ENCODE data around the gene BCLAF1.
"Not testable (repeated sequence)": the region's sequence is repeated elsewhere in the genome, so short reads cannot be mapped to it uniquely, and the experiment has no call there.

The BCLAF1 gene

GRCh38 chr6:136228814-136229213 lies 60.8 kb downstream of the BCLAF1 start:
- no peak for TF ChIP-seq CTCF (IDR thresholded peaks at IDR 0.05; ENCODE audit: extremely low read depth, insufficient read depth, missing control alignments)
- in situ Hi-C loops (cut with MboI; ENCODE audit: low pct_unique_long_range_greater_than_20kb, low sequenced_read_pairs, unreplicated experiment): no loop called here
- no peak for DNase-seq (ENCODE audit: low spot score)

GRCh38 chr6:136226674-136227377 lies 62.8 kb downstream of the BCLAF1 start:
- no peak for TF ChIP-seq CTCF (IDR thresholded peaks at IDR 0.05; ENCODE audit: extremely low read depth, insufficient read depth, missing control alignments)
- DNase-seq (ENCODE audit: low spot score): no peak
- in situ Hi-C loops (cut with MboI; ENCODE audit: low pct_unique_long_range_greater_than_20kb, low sequenced_read_pairs, unreplicated experiment): no loop called here

GRCh38 chr6:136226027-136226673 lies 63.5 kb downstream of the BCLAF1 start:
- TF ChIP-seq CTCF (IDR thresholded peaks at IDR 0.05; ENCODE audit: extremely low read depth, insufficient read depth, missing control alignments): peak; percentile 91
- in situ Hi-C loops (cut with MboI; ENCODE audit: low pct_unique_long_range_greater_than_20kb, low sequenced_read_pairs, unreplicated experiment): no loop called here
- DNase-seq (ENCODE audit: low spot score): peak; percentile 50

- DNase-seq (ENCODE audit: low spot score): no peak
- in situ Hi-C loops (cut with MboI; ENCODE audit: low pct_unique_long_range_greater_than_20kb, low sequenced_read_pairs, unreplicated experiment): no loop called here
- TF ChIP-seq CTCF (IDR thresholded peaks at IDR 0.05; ENCODE audit: extremely low read depth, insufficient read depth, missing control alignments): no peak
Measured at GRCh38 chr6:136225496-136225895, 64.2 kb downstream of the BCLAF1 start.

GRCh38 chr6:136224974-136225373 lies 64.7 kb downstream of the BCLAF1 start:
- in situ Hi-C loops (cut with MboI; ENCODE audit: low pct_unique_long_range_greater_than_20kb, low sequenced_read_pairs, unreplicated experiment): loop anchor here (25.0 kb wide), 2 partner anchors 538 to 688 kb away; no protein-coding TSS in a partner anchor

GRCh38 chr6:136216503-136217401 lies 72.9 kb downstream of the BCLAF1 start:
- in situ Hi-C loops (cut with MboI; ENCODE audit: low pct_unique_long_range_greater_than_20kb, low sequenced_read_pairs, unreplicated experiment): loop anchor here (25.0 kb wide), 2 partner anchors 529 to 679 kb away; no protein-coding TSS in a partner anchor
- no peak for DNase-seq (ENCODE audit: low spot score)
- TF ChIP-seq CTCF (IDR thresholded peaks at IDR 0.05; ENCODE audit: extremely low read depth, insufficient read depth, missing control alignments): no peak

More at GRCh38 chr6:136224974-136225373, 64.7 kb downstream of the BCLAF1 start:
- not testable (repeated sequence) for DNase-seq (ENCODE audit: low spot score)
